Heart right ventricle (tissue), 16 donors: Measurements from ENCODE around the gene SPATA3. TPM values are rescaled to one million over a fixed set of nuclear protein-coding genes. Genes with fewer than 3 reads are reported as not detected.

ENCODE experiments used
- ATAC-seq, 8 donors: fragments of 200-7000 bp; cut with Tn5 transposase; one replicate each; pipeline ENCODE4 v1.9.1; 2020; ENCODE audit warnings: mild to moderate bottlenecking in 8 of 8, moderate library complexity in 8 of 8, moderate number of reproducible peaks in 1 of 8
- DNase-seq, 2 donors: peaks; one replicate each; pipeline ENCODE4 v3.0.0-alpha.2; 2020
- H3K27ac ChIP-seq, 10 donors: fragments of 200-600 bp; sonication (generic) in 2 of 10; one replicate each; pipeline versions ENCODE4 v1.5.0 to v1.8.0; 2020 to 2022; ENCODE audit warnings: mild to moderate bottlenecking in 3 of 10
- H3K27me3 ChIP-seq, 7 donors: fragments of 200-600 bp; one replicate each; pipeline ENCODE4 v1.8.0; 2021 to 2022; ENCODE audit warnings: mild to moderate bottlenecking in 2 of 7
- H3K36me3 ChIP-seq, 9 donors: fragments of 200-600 bp; sonication (generic) in 1 of 9; one replicate each; pipeline versions ENCODE4 v1.5.0 to v1.8.0; 2020 to 2022; ENCODE audit warnings: mild to moderate bottlenecking in 2 of 9
- H3K4me1 ChIP-seq, 9 donors: fragments of 200-600 bp; sonication (generic) in 1 of 9; one replicate each; pipeline versions ENCODE4 v1.5.0 to v1.8.0; 2020 to 2022; ENCODE audit warnings: mild to moderate bottlenecking in 4 of 9
- H3K4me3 ChIP-seq, 10 donors: fragments of 200-600 bp; sonication (generic) in 2 of 10; one replicate each; pipeline versions ENCODE4 v1.5.0 to v1.8.0; 2020 to 2022; ENCODE audit warnings: mild to moderate bottlenecking in 7 of 10, moderate library complexity in 2 of 10
- H3K9me3 ChIP-seq, 11 donors: fragments of 200-600 bp in 10 of 11; sonication (generic) in 2 of 11; one replicate each; pipeline versions ENCODE4 v1.5.0 to v1.8.0; 2013 to 2022; ENCODE audit warnings: mild to moderate bottlenecking in 2 of 11, control low read depth in 1 of 11, moderate library complexity in 1 of 11
- CTCF ChIP-seq, 9 donors: fragments of 200-600 bp; sonication (generic) in 2 of 9; IDR thresholded peaks; one replicate each; pipeline versions ENCODE4 v1.5.0 to v1.8.0; 2021 to 2022; ENCODE audit warnings: antibody characterized with exemption in 9 of 9, mild to moderate bottlenecking in 5 of 9, moderate library complexity in 1 of 9
- WGBS, 2 donors: extraction: QIAGEN DNeasy Blood & Tissue Kit; methylation state at CpG; one replicate each; pipeline ENCODE4 v1.1.7; 2013; ENCODE audit warnings: inconsistent platforms in 1 of 2; 5-methylcytosine and 5-hydroxymethylcytosine counted together
- intact Hi-C, 10 donors: fragments of 100-400 bp; cut with DNase I; formaldehyde crosslinking; loops; one replicate each; pipeline versions ENCODE4 v1.11.1 to v1.14.2; 2022
- polyA plus RNA-seq, 2 donors: library from polyadenylated mRNA; stranded (reverse); fragments of 200-250 nt; gene quantifications; one replicate each; pipeline ENCODE4 v1.2.3, GENCODE V29; 2013
- total RNA-seq, 10 donors: library from RNA; stranded (reverse); fragmentation: NEBNext Ultra II Directional in 3 of 10; extraction: Animal tissue kit (Norgen Biotek cat#: 25700) in 3 of 10; gene quantifications; one replicate each; pipeline versions ENCODE4 v1.2.1 to v1.2.4, GENCODE V29; 2021 to 2023
- donor health status: Arrhythmogenic right ventricular cardiomyopathy.
- donor health status: ischemic (EF 13 %, LVEDD 7.1; RV severe dilation, severe dysfunction).
- donor health status: healthy with polysubstance abuse.
- donor health status: DM: no; HTN: yes; CAD: no.
- donor health status: DM: no; HTN: no; CAD: no.
- donor health status: ischemic (EF 25% LVEDD 6.9; RV normal size, moderate dysfunction).
- donor health status: ischemic (EF 25% LVEDD 5.7; RV mildly dilated, moderate dysfunction).
- donor health status: healthy.
- donor health status: DM: yes; HTN: yes; CAD: no.
- donor health status: Ischemic cardiomyopathy.
- donor health status: ischemic (EF 35%, LVEDD 5.7; RV mildly dilated, moderate dysfunction).
- donor health status: nonischemic (EF 11% LVEDD 7.7; RV severe dilation, severe dysfunction).
- donor health status: DM: yes; HTN: yes; CAD: no.
- donor health status: PGD.
- donor health status: ischemic (EF 29% LVEDD 5.4; RV normal size, mild dysfunction).
- donor health status: nonischemic (EF 23%, LVEDD 6.1; RV moderate dilation, normal function).

Gene SPATA3
- total and polyA plus RNA-seq, 12 donors: not detected

GRCh38 chr2:231013820-231014219, 17.9 kb downstream of the SPATA3 start:
- Histone ChIP-seq H3K4me3 (no peak overlapping the region), H3K36me3 (no peaks in the 10 kb centered on the region), H3K27me3 (peaks cover 0 to 64% (median 14%) of the 10 kb centered on the region in 7 donors), H3K4me1 (no peaks in the 10 kb centered on the region), H3K9me3 (no peaks in the 10 kb centered on the region), H3K27ac (no peak overlapping the region)
- no peak for TF ChIP-seq CTCF (IDR thresholded peaks at IDR 0.05)
- intact Hi-C loops: no loop called here
- DNase-seq: no peak
- WGBS, 2 donors: 22 to 34% methylated on average over 3 of the region's 3 CpGs
- no peak for ATAC-seq

- Histone ChIP-seq H3K4me1 (no peaks in the 10 kb centered on the region), H3K9me3 (no peaks in the 10 kb centered on the region), H3K36me3 (no peaks in the 10 kb centered on the region), H3K27me3 (peaks cover 0 to 54% (median 11%) of the 10 kb centered on the region in 7 donors), H3K4me3 (no peak overlapping the region), H3K27ac (no peak overlapping the region)
- intact Hi-C loops: no loop called here
- WGBS, 2 donors: 58 to 60% methylated on average over 7 of the region's 7 CpGs
- ATAC-seq (no peak), DNase-seq (no peak)
- TF ChIP-seq CTCF (IDR thresholded peaks at IDR 0.05): no peak
Observed at GRCh38 chr2:231015478-231015877, 19.6 kb downstream of the SPATA3 start.

GRCh38 chr2:231015926-231016325, 20.0 kb downstream of the SPATA3 start:
- H3K9me3 ChIP-seq: no peaks in the 10 kb centered on the region
- intact Hi-C loops: no loop called here

GRCh38 chr2:231016566-231017230, 20.8 kb downstream of the SPATA3 start:
- Histone ChIP-seq H3K9me3 (no peaks in the 10 kb centered on the region), H3K4me1 (no peaks in the 10 kb centered on the region), H3K27me3 (peaks cover 0 to 52% (median 11%) of the 10 kb centered on the region in 7 donors), H3K36me3 (no peaks in the 10 kb centered on the region), H3K4me3 (no peak overlapping the region), H3K27ac (no peak overlapping the region)
- ATAC-seq (no peak), DNase-seq (no peak)
- intact Hi-C loops: no loop called here
- TF ChIP-seq CTCF (IDR thresholded peaks at IDR 0.05): no peak
- WGBS, 2 donors: 59 to 70% methylated on average over 6 of the region's 6 CpGs

More at GRCh38 chr2:231015926-231016325, 20.0 kb downstream of the SPATA3 start:
- Histone ChIP-seq H3K27ac (no peak overlapping the region), H3K4me3 (no peak overlapping the region), H3K36me3 (no peaks in the 10 kb centered on the region), H3K27me3 (peaks cover 0 to 54% (median 11%) of the 10 kb centered on the region in 7 donors), H3K4me1 (no peaks in the 10 kb centered on the region)
- TF ChIP-seq CTCF (IDR thresholded peaks at IDR 0.05): no peak
- DNase-seq (no peak), ATAC-seq (no peak)
- 77 to 79% methylated on average over 3 of the region's 3 CpGs for WGBS, 2 donors
